Fibroblast of villous mesenchyme (primary cell): ENCODE results near the gene GPHN. TPM values are rescaled to one million over a fixed set of nuclear protein-coding genes. Genes with fewer than 3 reads are reported as not detected.

Source experiments
- DNase-seq: peaks from one replicate; pipeline ENCODE4 v3.0.0-alpha.2; 2010; ENCODE audit warnings: low read depth
- H3K4me3 ChIP-seq: 2 replicates; pipeline ENCODE4 v1.5.1; 2011; ENCODE audit warnings: low read depth, mild to moderate bottlenecking, low read length
- CTCF ChIP-seq: IDR thresholded peaks from 2 replicates; pipeline ENCODE4 v1.5.1; 2012; ENCODE audit warnings: low read depth, mild to moderate bottlenecking, low read length; ENCODE audit not compliant: insufficient read depth
- total RNA-seq: library from RNA; depleted of rRNA; stranded (reverse); fragments of >200 nt; gene quantifications from 2 replicates; pipeline ENCODE4 v1.2.3, GENCODE V29; 2012

GPHN gene
- total RNA-seq, 1 donor: 9.1 TPM

- TF ChIP-seq CTCF: no peak
- no peak overlapping the region for H3K4me3 ChIP-seq
- DNase-seq: no peak
Observed at GRCh38 chr14:66629499-66629898, 121.6 kb downstream of the GPHN start.

GRCh38 chr14:66634876-66635275 is 126.9 kb downstream of the GPHN start:
- H3K4me3 ChIP-seq: no peak overlapping the region
- no peak for DNase-seq
- TF ChIP-seq CTCF: no peak

- H3K4me3 ChIP-seq: no peak overlapping the region
- TF ChIP-seq CTCF: no peak
- DNase-seq: no peak
Observed at GRCh38 chr14:66635435-66635834, 127.5 kb downstream of the GPHN start.

- no peak for TF ChIP-seq CTCF
- no peak for DNase-seq
- H3K4me3 ChIP-seq: no peak overlapping the region
Observed at GRCh38 chr14:66636240-66636639, 128.3 kb downstream of the GPHN start.

GRCh38 chr14:66638689-66639088 is 130.7 kb downstream of the GPHN start:
- DNase-seq: peak; percentile 17
- no peak overlapping the region for H3K4me3 ChIP-seq
- no peak for TF ChIP-seq CTCF

GRCh38 chr14:66641861-66642635 is 134.1 kb downstream of the GPHN start:
- no peak overlapping the region for H3K4me3 ChIP-seq
- TF ChIP-seq CTCF: no peak
- no peak for DNase-seq

GRCh38 chr14:66643344-66643743 is 135.4 kb downstream of the GPHN start:
- no peak overlapping the region for H3K4me3 ChIP-seq
- DNase-seq: no peak
- TF ChIP-seq CTCF: no peak
